Middle frontal gyrus (tissue), 1 donor: ENCODE measurements around the gene CXCL16.
"Not testable (repeated sequence)": the region's sequence is repeated elsewhere in the genome, so short reads cannot be mapped to it uniquely, and the experiment has no call there.

Experiments used
- DNase-seq: peaks from one replicate; pipeline ENCODE4 v3.0.0-alpha.2; 2015; ENCODE audit warnings: low spot score; ENCODE audit errors: extremely low spot score

CXCL16 gene

DNA sequence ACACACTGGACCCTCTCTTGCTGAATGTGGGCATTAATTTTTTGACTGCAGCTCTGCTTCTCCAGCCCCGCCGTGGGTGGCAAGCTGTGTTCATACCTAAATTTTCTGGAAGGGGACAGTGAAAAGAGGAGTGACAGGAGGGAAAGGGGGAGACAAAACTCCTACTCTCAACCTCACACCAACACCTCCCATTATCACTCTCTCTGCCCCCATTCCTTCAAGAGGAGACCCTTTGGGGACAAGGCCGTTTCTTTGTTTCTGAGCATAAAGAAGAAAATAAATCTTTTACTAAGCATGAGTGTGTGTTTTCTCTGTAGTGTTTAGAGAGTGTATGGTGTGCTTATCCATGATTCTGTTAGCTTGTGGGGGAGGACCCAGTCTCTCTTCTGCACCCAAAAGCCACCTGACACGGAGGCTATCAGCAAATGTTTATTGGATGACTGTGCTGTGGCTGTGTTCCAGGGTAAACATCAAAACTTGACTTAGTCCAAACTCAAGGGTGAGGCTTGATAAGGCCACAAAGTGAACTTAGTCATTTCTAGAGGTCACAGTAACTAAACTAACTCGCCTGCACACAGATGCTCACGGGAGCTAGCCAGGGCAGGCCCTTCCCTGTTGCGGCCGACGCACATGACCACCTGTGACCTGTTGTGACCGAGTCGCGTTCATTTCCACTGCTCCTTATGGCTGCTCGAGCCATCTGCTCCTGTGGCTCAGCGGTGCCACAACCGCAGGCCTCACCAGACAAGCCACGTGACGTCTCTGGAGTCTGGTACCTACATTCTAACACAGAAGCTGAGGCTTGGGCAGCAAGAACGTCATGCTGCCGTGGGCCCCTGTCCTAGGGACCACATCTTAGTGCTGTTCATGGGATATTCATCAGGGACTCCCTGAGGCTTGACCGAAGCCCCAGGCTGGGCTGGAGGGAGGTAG lies 18.3 kb downstream of the CXCL16 start:
- DNase-seq: no peak

DNA sequence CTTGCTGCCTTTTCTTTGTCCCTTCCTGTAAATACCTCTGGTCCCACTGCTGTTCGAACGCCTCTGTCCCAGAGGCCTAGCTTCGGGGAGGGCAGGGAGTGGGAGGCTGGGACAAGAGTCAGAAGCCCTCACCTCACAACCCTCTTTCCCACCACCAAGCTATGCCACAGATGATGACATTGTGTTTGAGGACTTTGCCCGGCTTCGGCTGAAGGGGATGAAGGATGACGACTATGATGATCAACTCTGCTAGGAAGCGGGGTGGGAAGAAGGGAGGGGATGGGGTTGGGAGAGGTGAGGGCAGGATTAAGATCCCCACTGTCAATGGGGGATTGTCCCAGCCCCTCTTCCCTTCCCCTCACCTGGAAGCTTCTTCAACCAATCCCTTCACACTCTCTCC lies 18.9 kb downstream of the CXCL16 start:
- no peak for DNase-seq

DNA sequence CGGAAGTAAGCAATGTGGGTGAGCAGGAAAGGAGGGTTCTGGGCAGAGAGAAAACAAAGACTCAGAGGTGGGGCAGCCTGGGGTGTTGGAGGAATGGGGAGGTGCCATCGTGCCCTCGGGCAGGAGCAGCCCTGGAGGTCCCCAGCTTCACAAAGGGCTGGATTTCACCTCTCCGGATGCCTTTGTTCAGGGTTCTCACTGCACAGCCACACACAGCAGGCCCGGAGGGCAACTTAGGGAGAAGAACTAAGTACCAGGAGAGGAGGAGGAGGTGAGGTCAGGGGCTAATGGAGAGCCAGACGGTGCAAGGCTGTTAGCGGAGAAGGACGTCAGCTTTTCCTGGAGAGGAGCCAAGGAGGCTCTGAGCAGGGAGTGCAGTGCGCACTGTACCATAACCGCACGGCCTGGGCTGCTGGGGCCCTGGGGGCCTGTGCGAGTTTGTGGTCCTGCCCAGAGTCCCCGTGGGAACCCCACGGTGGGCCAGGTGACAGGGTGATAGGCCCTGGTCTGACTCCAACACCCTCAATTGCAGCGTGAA lies 20.0 kb downstream of the CXCL16 start:
- no peak for DNase-seq

DNA sequence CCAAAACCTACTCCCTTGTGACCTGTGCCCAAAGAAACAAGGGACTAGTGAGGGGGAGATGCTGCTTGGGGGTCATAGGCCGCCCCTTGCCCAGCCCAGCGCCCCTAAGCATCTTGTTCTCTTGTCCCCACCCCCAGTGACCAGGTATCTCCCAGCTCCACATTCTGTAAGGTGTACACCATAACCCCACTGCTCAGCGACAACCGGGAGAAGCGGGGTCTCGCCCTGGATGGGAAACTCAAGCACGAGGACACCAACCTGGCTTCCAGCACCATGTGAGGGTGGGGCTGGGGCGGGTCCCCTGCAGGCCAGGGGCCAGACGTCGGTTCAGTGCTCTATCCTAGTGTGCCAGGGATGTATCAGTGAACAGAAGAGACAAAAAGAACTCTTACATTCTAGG lies 20.6 kb downstream of the CXCL16 start:
- no peak for DNase-seq

DNA sequence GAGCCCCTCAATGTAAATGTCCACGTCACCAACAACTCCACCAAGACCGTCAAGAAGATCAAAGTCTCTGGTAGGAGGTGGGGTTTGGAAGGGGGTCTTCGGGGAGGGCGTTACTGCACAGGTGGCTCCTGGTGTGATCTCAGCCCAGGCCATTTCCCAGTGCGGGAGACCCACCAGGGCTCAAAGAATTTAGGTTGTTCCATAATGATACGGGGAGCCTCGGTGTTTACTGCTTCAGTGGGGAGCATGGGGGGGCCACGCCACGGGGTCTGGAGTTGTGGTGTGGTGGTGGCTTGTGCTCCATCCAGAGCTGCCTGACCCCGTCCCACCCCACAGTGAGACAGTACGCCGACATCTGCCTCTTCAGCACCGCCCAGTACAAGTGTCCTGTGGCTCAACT lies 21.5 kb downstream of the CXCL16 start:
- no peak for DNase-seq

DNA sequence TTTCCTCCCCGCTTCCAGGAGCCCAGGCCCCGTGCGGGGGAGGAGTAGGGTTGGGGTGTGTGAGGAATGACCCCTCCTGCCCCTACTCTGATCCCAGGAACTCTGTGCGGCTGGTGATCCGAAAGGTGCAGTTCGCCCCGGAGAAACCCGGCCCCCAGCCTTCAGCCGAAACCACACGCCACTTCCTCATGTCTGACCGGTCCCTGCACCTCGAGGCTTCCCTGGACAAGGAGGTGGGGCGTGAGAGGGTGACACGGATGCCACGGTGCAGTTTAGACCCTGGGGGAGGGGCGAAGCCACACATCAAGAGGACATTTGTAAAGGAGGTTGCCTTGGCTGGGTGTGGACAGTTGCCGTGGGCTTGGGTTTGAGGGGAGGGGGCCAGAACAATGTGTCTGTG lies 21.9 kb downstream of the CXCL16 start:
- DNase-seq: no peak

DNA sequence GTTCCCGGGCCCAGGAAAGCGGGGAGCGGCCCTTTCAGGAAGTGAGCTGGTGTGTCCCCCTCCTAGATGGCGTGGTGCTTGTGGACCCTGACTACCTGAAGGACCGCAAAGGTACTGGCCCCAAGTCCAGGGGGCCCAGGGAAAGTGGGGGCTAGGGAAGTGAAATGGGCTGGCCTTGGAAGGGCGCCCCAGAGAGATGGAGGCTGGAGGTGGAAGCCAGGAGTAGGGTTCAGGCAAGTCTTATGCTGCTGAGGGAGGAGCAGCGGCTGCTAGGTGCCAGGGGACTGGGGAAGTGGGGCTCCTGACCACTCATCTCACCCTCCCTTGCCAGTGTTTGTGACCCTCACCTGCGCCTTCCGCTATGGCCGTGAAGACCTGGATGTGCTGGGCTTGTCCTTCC lies 23.6 kb downstream of the CXCL16 start:
- no peak for DNase-seq

DNA sequence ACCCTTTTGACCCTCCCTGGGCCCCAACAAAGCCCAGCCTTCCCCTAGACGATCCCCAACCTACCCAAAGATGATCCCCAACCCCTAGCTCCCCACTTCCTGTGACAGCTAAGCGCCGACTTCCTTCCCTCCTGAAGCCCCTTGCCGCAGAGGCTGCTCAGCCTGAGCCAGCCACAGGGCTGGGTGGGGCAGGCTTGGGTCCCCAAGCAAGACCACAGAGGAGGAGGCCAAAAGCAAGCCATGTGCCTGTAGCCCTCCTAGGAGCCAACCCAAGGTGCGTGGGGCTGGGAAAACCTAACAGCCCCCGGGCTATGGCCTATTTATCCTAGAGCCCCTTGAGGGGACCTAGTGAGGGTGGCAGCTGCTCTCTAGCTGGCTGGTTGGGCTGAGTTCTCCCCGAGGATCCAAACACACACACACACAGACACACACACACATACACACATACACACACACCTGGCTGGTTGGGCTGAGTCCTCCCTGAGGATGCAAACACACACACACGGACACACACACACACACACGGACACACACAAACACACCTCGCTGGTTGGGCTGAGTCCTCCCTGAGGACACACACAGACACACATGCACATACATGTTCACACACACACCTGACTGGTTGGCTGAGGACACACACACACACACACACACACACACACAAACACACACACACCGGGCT lies 24.5 kb downstream of the CXCL16 start:
- no peak for DNase-seq

DNA sequence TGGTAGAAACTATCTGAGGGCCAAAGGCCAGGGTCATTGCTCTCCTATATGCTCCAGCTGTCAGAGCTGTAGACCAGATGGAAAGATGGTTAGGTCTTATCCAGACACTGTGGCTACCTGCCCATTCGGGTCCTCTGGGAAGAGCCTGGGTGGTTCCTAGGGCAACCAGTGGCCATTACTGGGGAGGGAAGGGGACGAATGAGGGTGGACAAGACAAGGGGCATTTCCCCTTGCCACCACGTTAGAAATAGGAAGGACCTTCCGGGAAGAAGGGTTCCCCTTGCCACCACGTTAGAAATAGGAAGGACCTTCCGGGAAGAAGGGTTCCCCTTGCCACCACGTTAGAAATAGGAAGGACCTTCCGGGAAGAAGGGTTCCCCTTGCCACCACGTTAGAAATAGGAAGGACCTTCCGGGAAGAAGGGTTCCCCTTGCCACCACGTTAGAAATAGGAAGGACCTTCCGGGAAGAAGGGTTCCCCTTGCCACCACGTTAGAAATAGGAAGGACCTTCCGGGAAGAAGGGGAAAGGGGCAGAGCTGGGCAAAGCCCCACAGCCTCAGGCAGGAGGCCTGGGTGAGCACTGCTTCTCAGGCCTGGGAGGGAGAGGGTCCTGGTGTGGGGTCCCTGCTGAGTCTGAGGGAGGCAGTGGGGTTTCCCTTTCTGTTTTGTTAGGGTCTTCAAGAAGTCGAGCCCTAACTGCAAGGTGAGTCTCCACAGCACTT lies 25.2 kb downstream of the CXCL16 start:
- DNase-seq: not testable (repeated sequence)

DNA sequence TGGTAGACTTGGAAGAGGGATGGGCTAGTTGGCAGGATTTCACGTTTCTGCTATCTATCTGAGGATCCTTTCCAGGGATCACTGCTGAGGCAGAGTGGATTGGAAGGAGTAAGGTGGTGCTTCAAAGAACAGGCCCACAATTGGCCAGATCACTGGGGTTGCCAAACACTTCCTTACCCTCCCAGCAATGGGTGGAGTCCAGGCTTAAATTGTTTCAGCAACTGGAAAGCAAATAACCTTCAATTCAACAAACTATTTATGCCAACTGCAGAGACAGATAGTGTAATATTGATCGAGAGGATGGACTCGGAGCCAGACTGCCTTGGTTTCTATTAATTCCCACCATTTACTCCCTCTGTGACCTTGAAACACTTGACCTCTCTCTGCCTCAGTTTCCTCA lies 27.2 kb downstream of the CXCL16 start:
- no peak for DNase-seq

DNA sequence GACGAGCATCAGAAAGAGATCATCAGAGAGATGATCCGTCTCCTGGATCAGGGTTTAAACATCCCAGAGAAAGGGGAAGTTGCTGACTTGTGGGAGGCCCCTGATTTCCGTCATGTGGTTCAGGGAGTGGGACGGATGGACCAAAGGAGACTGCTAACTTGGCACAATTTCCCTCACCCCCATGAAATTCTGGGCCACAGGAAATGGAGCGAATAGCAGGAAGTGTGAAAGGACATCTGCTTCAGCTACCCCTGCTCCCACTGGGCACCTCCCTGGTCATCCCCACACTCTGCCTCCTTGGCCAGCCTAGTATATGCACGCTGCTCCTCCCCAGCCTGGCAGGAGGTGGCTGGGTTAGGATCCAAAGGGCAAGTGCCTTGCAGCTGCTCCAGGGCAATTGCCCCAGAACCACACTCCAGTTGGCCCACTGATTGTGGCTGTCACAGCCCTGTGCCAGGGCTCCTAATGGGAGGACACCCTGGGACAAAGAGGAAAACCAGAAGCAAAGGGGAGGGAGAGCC lies 28.0 kb downstream of the CXCL16 start:
- DNase-seq: peak; percentile 20

DNA sequence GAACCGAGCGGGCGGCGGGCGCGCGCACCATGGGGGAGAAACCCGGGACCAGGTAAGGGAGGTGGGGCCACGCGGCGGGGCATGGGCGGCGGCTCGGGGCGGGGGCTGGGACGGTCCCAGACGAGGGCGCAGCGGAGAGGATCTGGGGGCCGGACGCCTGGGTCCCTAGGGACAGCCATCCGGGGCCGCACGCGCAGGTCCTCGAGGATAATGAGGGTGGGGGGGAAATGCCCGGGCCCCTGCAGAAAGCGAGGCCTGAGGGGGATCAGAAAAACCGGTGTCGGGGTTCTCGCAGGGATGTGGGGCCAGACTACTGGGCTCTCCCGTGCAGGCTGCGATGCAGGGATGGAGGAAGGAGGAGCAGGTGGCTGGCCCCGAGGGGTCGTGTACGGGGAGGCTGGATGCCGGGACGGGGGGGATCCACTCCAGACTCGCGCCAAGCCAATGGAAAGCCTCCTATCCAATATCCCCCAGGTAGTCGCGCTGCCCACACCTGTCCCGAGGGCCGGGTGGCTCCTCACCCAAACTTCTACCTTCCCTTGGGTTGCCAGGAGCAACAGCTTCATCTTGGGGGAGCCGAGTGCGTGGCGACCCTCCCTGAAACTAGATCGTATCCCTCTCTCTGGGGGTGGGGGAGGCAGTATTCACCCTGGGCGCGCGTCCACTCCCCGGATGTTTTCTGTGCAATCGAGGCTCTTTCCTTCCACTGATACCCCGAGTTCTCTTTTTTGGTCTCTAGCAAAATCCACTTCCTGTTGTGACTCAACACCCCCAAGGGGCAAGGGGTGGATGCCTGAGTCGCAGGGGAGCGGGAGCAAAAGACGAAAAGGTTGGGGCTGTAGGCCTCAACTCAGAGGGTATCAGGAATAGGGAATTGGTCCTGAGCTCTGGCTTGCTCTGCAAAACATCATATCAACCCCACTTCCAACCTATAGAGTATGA lies 28.8 kb downstream of the CXCL16 start:
- DNase-seq: no peak

DNA sequence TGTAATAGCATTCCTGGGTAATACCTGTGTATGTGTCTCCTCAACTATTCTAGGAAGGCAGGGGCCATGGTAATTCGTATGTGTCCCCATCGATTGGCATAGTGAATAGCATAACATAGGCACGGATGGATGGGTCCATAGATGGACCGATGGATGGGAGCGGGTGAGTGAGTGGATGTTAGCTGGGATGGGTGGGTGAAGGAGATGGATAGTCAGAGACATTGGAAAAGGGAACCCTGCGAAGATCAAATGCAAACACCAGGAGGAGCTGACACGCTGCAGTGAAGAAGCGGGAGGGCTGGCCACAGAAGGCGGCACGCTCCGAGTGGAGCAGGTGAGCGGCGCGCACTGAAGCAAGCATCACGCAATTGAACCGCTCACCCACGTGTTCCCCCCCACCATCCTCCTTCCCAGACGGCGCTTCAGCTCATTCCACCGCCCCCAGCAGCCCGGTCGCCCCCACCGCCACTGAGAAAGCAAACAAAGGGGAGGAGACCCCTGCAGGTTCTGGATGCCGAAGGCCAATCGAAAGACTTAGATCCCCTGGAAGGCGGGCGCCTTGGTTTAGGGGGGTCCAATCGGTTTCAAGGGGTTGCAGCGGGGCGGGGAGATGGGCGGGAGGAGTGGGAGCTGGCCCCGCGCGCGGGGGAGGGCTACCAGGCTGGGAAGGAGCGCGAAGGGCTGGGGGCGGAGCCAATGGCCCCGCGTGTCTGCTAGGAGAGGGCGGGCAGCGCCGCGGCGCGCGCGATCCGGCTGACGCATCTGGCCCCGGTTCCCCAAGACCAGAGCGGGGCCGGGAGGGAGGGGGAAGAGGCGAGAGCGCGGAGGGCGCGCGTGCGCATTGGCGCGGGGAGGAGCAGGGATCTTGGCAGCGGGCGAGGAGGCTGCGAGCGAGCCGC lies 29.7 kb downstream of the CXCL16 start, which contains the start of gene ARRB2:
Gene ARRB2 (plus strand): TSS at position 839 of the 899 bp plus-strand sequence. CDS start 90 bp downstream, outside the sequence.
- peak; percentile 94 for DNase-seq

DNA sequence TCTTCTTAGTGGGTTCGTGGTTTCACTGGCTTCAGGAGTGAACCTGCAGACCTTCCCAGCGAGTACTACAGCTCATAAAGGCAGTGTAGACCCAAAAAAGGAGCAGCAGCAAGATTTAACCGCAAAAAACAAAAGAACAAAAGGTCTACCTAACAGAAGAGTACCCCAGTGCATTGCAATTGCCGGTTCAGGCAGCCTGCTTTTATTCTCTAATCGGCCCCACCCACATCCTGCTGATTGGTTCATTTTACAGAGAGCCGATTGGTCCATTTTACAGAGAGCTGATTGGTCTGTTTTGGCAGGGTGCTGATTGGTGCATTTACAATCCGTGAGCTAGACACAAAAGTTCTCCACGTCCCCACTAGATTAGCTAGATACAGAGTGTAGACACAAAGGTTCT lies 31.3 kb downstream of the CXCL16 start:
- DNase-seq: no peak

DNA sequence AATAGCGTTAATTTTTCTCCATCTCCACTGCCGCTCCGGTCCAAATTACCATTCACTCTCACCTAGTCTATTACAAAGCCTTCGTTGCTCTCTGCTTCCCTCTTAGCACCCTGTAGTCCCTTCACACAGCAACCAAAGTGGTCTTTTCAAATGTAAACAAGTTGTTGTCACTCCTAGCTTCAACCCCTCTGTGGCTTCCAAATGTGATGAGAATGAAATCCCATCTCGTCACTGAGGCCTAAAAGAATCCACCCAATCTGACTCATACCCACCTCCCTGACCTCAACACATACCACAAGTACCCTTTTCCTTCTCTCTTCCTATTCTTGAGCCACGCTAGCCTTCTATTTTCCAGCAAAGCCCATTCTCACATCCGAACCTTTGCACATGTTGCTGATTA lies 33.6 kb downstream of the CXCL16 start:
- DNase-seq: no peak

DNA sequence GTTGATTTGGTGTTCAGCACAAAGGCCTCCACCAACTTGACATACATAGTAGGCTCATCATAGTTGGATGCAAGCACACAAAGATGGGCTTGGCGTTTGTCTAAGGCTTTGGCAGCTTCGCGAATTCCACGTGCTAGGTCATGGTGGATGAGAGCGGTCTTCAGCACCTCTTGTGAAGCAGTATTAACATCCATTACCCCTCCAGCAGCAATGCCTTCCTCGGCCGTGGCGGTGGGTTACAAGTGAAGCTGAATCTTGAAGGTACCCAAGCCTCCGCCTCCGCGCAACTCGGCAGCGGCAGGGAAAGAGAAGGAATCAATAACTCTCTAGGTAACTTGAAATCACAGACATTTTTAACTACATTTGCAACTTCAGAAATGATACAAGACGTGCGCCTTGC lies 34.7 kb downstream of the CXCL16 start:
- DNase-seq: no peak

DNA sequence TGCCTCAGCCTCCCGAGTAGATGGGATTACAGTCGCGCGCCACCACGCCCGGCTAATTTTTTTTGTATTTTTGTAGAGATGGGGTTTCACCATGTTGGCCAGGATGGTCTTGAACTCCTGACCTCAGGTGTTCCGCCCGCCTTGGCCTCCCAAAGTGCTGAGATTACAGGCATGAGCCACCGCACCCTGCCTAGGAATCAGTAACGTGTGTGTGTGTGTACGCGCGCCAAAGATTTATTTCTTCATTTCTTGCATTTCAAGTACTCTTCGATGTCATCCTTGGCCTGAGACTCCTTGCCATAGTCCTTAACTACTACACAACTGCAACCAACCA lies 35.2 kb downstream of the CXCL16 start:
- DNase-seq: not testable (repeated sequence)

DNA sequence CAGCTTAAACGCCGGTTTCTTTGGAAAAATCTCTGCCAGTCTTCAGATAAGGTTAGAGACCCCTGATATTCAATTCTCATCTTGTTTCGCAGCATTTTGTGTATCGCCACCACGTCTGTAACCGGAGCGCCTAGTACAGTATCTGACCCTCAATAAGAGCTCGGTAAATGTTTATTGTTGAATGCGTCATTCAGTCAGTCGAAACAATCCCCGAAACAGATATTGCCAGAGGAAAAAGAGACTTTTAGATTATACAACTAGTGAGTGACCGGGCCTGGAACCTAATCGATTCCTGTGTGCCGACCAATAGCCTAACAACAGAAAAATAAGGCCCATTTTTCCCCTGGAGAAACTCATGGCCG lies 36.4 kb downstream of the CXCL16 start:
- DNase-seq: no peak

DNA sequence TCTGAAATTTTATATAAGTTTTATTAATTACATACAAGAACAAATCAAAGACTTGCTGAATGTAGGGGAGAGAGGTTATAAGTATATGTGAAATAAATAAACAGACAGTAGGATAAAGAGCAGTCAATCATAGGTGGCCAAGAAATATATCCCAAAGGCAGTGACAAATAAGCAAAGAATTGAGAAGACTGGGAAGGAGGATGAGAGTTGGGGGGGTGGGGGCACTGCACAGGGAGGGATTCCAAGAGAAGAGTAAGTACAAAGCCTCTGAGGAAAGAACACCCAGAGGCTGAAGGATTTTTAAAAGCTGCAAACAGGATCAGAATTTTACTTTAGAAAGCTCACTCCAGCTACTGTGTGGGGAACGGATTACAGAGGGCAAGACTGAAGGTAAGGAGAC lies 38.6 kb downstream of the CXCL16 start:
- no peak for DNase-seq
